Measurements from ENCODE around the gene SUPT3H. TPM values are rescaled to one million over a fixed set of nuclear protein-coding genes. Genes with fewer than 3 reads are reported as not detected.

The SUPT3H gene
- total RNA-seq, 1 donor from 2014 or later = 1.2 TPM

DNA sequence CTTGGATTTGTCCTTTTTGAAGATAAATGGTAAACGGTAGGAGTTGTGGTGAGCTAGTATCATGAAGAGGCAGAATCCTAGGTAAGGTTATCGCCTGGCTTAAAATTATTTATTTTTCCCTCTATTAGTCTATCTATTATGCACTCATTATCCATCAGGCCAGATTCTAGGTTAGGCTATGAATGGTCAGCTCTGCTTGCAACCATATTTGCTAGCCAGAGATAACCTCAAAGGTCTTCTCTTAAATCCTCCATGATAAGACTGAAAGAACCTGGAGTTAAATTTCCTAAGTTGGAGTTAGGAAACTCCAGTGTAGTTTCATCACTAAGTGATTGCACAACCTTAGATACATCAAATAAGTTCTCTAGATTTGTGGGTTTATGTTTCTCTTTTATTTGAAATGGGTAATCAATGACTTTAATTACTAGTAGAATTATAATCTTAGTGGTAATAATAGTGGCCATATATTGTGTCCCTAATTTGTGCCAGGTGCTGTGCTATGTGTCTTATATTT is 351.7 kb downstream of the SUPT3H start:
- ATAC-seq (peak; percentile 63), DNase-seq (ENCODE audit: low spot score) (no peak)

DNA sequence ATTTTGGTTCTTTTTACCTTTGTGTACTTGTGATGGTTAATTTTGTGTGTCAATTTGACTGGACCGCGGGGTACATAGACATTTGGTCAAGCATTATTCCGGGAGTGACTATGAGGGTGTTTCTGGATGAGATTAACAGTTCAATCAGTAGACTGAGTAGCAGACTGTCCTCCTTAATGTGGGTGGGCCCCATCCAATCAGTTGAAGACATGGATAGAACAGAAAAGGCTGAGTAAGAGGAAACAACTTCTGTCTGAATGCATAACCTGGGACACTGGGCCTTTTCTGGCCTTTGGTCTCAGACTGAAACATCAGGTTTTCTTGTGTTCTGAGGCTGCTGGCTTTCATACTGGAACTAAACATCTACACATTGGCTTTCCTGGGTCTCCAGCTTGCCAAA is 353.1 kb downstream of the SUPT3H start:
- DNase-seq (ENCODE audit: low spot score) (no peak), ATAC-seq (no peak)

- ATAC-seq (no peak), DNase-seq (ENCODE audit: low spot score) (no peak)
These were observed 356.1 kb downstream of the SUPT3H start for GRCh38 chr6:45021676-45022075.

GRCh38 chr6:45012687-45013086 is 365.0 kb downstream of the SUPT3H start:
- no peak for ATAC-seq

DNA sequence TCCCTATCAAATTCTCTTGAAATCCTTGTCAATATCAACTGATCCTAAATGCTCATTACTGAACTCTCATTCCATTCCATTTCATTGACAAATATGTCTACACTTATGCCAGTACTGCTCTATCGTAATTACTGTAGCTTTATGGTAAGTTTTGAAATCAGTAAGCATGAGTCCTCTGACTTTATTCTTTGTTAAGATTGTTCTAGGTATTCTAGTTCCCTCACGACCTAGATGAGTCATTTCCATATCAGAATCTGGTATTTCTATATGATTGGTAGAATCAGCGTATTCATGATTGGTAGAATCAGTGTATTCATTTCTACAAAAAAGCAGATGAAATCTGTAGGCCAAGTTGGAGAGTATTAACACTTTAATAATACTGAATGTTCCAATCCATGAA is 368.2 kb downstream of the SUPT3H start:
- no peak for DNase-seq (ENCODE audit: low spot score)
- no peak for ATAC-seq

More at GRCh38 chr6:45012687-45013086, 365.0 kb downstream of the SUPT3H start:
- DNase-seq (ENCODE audit: low spot score) = no peak

DNA sequence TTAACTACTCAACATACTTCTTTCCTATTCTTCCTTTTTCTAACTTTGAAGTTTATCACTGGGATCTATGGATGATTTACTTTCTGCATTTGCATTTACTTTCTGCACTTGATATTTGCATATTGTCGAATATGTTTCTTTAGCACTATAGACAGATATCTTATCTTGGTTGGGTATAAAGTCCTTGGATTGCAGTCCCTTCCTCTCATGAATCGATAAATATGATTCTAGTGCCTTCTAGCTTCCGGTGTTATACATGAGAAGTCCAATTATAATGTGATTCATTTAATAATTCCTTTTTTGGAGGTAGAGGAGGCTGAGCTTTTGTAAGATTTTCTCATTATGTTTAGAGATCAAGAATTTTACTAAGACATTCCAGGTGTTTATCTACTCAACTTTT is 370.8 kb downstream of the SUPT3H start:
- DNase-seq (ENCODE audit: low spot score) (no peak), ATAC-seq (peak; percentile 52)

- no peak for ATAC-seq
- no peak for DNase-seq (ENCODE audit: low spot score)
These were observed 373.8 kb downstream of the SUPT3H start for GRCh38 chr6:45003961-45004360.

DNA sequence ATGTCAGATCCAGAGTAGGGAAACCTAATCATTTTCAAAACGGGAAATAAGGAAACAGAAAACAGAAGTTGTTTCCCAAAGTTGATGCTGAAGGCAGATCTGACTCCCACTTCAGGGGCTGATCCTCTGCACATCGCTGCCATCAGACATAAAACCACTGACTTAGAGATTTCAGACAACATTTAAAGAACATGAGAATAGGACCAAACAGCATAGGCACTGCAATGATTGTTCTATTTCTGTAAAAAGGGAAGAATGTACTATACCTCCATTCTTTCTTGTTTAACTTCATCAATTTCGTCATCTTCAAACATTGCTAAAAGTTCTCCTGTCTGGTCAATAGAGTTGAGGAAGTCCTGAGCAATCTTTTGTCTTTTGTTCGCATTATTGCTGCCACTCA is 374.3 kb downstream of the SUPT3H start:
- ATAC-seq (no peak), DNase-seq (ENCODE audit: low spot score) (no peak)

DNA sequence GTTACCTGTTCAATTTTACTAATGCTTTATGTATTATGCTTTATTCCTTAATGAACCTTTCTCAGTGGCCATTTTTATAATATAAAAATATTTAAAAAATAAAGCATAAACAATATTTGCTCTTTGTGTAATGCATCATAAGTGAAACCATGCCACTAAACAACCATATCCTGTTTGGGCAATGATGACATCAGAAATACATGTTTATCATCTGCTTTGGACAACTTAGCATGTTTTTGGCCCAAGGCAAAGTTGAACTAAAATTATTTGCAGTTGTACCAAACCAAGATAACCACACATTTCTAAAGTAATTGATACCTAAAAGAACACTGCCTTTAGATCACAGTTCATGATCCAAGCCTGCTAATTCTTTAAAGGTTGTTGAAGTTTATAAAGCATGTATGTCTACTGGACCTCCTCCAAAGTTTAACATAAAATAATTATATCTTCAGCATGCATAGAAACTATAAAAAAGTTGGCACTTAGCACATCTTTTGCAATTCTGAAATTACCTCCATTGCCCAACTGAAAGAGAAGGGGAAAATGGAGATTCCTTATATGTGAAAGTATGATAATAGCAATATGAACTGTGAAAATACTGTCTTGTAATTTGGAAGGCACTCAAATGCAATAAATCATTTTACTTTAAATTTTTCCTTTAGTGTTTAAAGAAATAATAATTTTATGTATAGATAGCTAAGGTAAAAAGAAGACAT is 375.2 kb downstream of the SUPT3H start:
- no peak for ATAC-seq
- DNase-seq (ENCODE audit: low spot score) = no peak

DNA sequence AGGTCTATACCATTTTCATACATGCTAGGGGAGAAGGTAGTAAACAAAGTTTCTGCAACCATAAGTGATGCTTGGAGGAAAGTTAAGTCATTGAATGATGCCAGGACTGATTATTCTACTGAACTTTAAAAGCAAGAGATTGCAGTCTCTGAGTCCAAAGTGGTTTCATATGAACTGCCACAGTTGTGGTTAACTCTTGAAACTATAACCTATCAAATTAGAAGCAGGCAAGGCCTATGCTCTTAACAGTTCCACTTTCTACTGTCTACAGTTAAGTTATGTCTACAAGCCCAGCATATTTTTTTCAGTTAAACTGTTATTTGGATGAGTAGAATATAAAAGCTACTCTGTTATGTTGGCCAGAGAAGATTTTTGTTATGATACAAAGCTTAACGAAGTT is 376.1 kb downstream of the SUPT3H start:
- DNase-seq (ENCODE audit: low spot score) (no peak), ATAC-seq (no peak)

- DNase-seq (ENCODE audit: low spot score) (no peak), ATAC-seq (no peak)
These were observed 376.9 kb downstream of the SUPT3H start for GRCh38 chr6:45000833-45001232.

DNA sequence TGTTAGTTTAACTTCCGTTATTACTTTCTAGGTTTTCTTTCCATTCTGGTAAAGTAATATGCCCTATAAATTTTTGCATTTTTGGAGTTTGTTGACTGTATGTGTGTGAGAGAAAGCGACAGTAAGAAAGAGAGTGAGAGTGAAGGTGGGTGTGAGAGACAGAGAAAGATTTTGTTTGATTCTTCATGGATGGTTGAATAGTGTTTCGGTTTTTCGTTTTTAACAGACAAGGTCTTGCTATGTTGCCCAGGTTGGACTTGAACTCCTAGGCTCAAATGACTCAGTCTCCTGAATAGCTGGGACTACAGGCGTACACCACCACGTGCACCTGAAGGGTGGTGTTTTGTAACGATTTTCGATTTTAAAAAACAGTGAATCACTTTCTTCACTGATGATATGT is 378.7 kb downstream of the SUPT3H start:
- no peak for DNase-seq (ENCODE audit: low spot score)
- no peak for ATAC-seq

DNA sequence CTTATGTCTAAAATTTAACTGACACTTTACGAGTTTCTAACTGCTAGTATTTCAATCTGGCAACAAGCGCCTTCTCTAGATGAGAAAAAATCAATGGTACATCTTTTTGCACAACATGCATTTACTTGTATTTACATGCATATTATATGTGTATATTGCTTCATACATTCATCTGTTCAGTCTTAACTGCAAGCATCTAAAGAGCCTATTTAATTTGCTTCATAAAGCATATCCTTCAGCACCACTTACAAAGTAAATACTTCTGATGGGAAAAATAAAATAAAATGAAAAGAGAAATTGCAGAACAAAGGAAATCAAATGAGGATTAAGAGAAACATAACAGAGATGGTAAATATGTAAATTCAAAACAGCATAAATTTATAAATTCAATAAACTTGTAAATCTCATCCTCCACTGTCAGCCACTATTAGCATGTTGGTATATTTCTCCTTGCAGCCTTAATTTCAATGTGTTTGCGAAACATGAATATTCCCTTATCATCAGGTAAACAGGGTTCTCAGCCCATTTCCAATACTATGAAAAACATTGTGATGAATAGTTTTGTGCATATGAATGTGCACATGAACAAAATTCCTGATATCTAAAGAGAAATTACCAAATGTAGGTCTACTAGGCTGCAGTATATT is 382.1 kb downstream of the SUPT3H start:
- DNase-seq (ENCODE audit: low spot score) = no peak

DNA sequence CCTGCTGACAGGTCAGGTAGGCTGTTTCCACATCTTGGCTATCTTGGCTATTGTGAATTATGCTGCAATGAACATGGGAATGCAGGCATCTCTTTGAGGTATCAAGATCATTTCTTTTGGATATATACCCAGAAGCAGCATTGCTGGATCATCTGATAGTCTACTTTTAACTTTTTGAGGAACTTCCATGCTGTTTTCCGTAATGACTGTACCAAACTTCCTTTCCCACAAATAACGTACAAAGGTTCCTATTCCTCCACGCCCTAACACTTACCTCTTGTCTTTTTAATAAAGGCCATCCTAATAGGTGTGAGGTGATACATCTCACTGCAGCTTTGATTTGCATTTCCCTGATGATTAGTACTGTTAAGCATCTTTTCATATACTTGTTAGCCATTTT is 388.3 kb downstream of the SUPT3H start:
- ATAC-seq (no peak), DNase-seq (ENCODE audit: low spot score) (no peak)

More for the DNA sequence above, 382.1 kb downstream of the SUPT3H start:
- no peak for ATAC-seq

DNA sequence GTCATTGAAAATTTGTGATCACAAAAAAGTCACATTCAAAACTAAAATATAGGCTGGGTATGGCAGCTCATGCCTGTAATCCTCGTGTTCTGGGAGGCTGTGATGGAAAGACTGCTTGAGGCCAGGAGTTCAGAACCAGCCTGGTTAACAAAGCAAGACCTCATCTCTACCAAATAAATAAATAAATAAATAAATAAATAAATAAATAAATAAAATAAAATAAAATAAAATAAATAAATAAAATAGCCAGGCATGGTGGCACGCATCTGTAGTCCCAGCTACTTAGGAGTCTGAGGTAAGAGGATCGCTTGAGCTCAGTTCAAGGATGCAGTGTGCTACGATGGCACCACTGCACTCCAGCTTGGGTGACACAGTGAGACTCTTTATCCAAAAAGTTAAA is 392.7 kb downstream of the SUPT3H start:
- ATAC-seq (no peak), DNase-seq (ENCODE audit: low spot score) (no peak)

- peak; percentile 37 for ATAC-seq
- DNase-seq (ENCODE audit: low spot score) = no peak
These were observed 394.0 kb downstream of the SUPT3H start for GRCh38 chr6:44983467-44984365.

DNA sequence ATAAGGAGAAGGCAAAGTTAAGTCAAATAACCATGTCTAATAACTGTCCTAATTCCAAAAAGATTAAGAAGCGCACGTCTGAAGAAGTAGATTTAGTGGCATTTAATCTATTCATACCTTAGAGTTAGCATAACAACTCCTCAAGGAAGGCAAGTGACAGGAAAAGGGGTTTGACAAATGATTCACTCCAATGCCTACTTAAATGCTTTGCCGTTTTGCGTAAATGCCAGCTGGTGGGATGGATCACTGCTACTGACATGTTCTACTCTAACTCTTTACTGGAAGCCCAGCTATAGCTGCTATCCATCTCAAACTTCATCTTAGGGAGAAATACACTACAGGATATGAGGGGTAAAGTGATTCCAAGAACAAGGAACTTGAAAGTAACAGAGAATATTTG is 396.9 kb downstream of the SUPT3H start:
- no peak for ATAC-seq

DNA sequence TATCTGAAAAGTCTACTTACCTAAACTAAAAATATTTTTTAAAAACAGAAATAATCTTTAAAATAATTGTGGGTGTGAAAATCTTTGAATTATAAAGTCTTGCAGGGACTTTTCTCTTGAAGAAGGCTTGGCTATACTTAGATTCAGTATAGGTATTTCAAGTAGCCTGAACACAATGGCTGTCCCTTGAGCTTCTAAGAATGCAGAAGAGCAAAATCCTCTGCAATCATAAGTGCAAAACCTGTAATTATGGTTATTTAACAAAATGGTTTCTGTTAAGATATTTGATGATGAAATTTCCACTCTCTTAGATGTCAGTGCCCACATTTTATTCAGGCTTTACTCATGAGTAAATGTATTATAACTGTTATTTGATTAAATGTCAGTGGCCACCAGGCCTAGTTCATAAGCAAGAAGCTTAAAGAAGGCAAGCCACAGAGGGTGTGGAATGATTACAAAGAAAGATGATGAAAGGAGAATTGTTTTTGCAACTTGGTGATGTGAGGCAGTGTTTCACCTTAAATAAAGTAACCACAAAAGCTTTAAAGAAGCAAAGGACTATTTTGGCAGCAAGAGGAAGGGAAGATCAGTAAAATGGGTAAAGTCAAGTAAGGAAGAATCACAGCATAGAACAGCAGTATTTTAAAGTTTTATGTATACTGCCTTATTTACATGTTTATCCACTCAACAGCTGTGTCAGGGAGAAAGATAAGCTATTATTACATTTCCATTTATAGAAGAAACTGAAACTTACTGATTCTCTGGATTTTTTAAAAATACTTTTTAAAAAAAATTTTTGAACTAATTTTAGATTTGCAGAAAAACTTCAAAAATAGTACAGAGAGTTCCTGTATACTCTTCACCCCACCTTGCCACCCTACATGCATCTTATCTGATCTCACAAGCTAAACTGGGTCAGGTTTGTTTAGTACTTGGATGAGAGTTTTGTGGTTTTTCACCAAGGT is 400.8 kb downstream of the SUPT3H start:
- DNase-seq (ENCODE audit: low spot score) (no peak), ATAC-seq (no peak)

More for the DNA sequence above, 396.9 kb downstream of the SUPT3H start:
- DNase-seq (ENCODE audit: low spot score) = no peak

- no peak for ATAC-seq
- DNase-seq (ENCODE audit: low spot score) = no peak
These were observed 403.2 kb downstream of the SUPT3H start for GRCh38 chr6:44974511-44974910.

DNA sequence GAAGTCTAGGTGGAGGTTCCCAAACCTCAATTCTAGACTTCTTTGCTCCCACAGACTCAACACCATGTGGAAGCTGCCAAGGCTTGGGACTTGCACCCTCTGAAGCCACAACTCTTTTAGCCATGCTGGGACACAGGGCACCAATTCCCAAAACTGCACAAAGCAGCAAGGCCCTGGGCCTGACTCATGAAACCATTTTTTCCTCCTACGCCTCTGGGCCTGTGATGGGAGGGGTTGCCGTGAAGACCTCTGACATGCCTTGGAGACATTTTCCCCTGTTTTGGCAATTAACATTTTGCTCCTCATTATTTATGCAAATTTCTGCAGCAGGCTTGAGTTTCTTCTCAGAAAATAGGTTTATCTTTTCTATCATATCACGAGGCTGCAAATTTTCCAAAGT is 405.0 kb downstream of the SUPT3H start:
- ATAC-seq (no peak), DNase-seq (ENCODE audit: low spot score) (no peak)
